ENCODE results near the gene SPATS1.

- no peak for TF ChIP-seq CTCF (IDR thresholded peaks at IDR 0.05; ENCODE audit: borderline replicate concordance, extremely low read depth, low read length, poor library complexity, severe bottlenecking)
- no peak for TF ChIP-seq EZH2 (IDR thresholded peaks at IDR 0.05; ENCODE audit: borderline replicate concordance, low read depth, low read length, severe bottlenecking)
Measured at GRCh38 chr6:44355640-44356039, 13.2 kb downstream of the SPATS1 start.

Measured in DND-41 (cell line).